ENCODE data around the gene COMP. TPM values are rescaled to one million over a fixed set of nuclear protein-coding genes. Genes with fewer than 3 reads are reported as not detected.

Gene COMP
- total and polyA plus RNA-seq, 10 of the 15 experiments (the other 5 are each of a cell fraction or from before 2014, with no cell fraction given) = 0.17 TPM; not detected in 9

DNA sequence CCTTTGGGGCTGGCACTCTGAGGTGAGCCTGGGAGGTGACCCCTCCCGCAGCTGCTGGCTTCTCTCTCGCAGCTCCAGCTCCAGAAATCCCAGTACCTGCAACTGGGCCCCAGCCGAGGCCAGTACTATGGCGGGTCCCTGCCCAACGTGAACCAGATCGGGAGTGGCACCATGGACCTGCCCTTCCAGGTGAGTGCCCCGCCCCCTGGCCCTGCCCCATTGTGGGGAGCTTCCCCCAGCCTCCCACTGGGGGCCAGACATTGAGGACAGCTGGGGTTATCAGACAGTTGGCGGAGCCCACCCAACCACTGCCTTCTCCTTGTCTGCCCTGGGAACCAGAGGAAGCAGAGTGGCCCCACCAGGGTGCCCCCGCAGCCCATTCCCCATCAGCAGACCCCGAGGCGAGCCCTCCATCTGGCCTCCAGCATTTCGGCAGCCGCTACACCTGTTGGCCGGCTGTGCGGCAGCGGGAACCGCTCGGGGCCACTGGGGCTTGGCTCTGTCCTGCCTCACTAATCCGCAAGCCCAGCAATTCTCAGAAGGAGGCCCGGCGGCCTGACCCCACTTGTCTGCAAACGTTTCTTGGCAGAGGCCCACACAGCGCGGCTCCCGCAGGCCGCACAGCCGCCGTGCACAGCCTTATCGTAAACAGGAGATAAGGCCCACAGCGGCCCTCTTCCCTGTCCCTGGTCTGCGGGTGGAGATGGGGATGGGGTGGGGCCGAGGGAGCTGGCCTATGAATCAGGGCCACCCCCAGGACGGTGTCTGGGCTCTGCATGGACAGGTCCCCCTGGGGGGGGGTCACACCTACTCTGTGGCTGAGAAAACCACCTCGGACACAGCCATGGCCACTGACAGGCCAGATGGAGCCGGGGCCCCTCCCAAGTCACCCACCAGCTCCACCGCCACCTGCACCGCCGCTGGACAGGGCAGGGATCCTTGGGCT is 48.0 kb downstream of the COMP start (continued):
- TF ChIP-seq NBN (IDR thresholded peaks at IDR 0.05) (no peak), SMAD1 (IDR thresholded peaks at IDR 0.05; ENCODE audit: low read depth, partially characterized antibody) (no peak), BMI1 (IDR thresholded peaks at IDR 0.05; ENCODE audit: borderline replicate concordance) (no peak), KAT2A (conservative IDR thresholded peaks at IDR 0.05; ENCODE audit: control insufficient read depth, low read depth, low read length) (no peak), HDAC2 (IDR thresholded peaks at IDR 0.05) (no peak)

DNA sequence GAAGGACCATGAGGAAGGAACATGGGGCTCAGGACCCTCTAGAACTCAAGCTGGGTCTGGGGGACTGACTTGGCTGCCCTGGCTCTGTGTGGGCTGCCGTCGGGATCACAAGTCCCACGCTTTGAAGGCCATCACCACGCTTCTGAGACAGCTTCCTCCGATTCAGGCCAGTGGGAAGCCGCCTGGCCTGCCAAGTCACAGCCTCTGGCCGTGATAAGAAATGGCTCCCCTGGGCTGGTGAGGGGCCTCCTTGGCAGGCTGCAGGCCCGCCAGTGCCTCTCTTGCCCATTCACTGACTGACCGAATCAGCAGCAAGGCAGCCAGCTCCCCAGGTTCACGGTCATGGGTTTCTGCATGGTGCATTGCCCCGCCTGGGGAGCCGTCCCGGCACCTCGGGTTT is 48.8 kb downstream of the COMP start:
- DNase-seq (ENCODE audit: low read depth, low spot score) (no peak), ATAC-seq (no peak), FAIRE-seq (no peak)
- SMC1A ChIA-PET (ENCODE audit: uncharacterized antibody, unreplicated experiment) = no interaction called here
- Histone ChIP-seq H3K4me1 (ENCODE audit: control insufficient read depth, insufficient read depth, low read length) (no peaks in the 10 kb centered on the region), H3K27me3 (replicated peaks in 1 of 2; ENCODE audit: control insufficient read depth in 2 of 2, insufficient read depth in 2 of 2, low read length in 1 of 2) (no peaks in the 10 kb centered on the region), H3K27ac (ENCODE audit: control insufficient read depth, insufficient read depth) (no peak overlapping the region), H3K79me2 (ENCODE audit: control insufficient read depth, insufficient read depth, low read length) (no peaks in the 10 kb centered on the region), H3K4me3 (no peak overlapping the region), H3K4me2 (ENCODE audit: control insufficient read depth, insufficient read depth) (no peak overlapping the region), H3K36me3 (ENCODE audit: control insufficient read depth in 2 of 2, insufficient read depth in 2 of 2, low read length in 1 of 2) (no peaks in the 10 kb centered on the region), H3K9me3 (replicated peaks; ENCODE audit: control insufficient read depth, insufficient read depth, low read length) (no peaks in the 10 kb centered on the region), H4K20me1 (ENCODE audit: control insufficient read depth, insufficient read depth) (no peaks in the 10 kb centered on the region), H3K9ac (ENCODE audit: control insufficient read depth, insufficient read depth, low read length) (no peak overlapping the region), H2AFZ (ENCODE audit: control insufficient read depth, low read depth, low read length) (no peak overlapping the region)
- intact Hi-C loops (cut with micrococcal nuclease; ENCODE audit: unreplicated experiment) = no loop called here
- in situ Hi-C loops (cut with MboI) = no loop called here
- CTCF ChIA-PET = no interaction called here
- RAD21 ChIA-PET (ENCODE audit: unreplicated experiment) = no interaction called here
- no peak for TF ChIP-seq SIN3A (IDR thresholded peaks at IDR 0.05; ENCODE audit: low read depth, low read length)
- TF ChIP-seq TBL1XR1 (IDR thresholded peaks at IDR 0.05; ENCODE audit: low read depth, low read length) = no peak
- no peak for TF ChIP-seq TCF3 (IDR thresholded peaks at IDR 0.05; ENCODE audit: borderline replicate concordance, insufficient read depth, low read depth, low read length)
- no peak for TF ChIP-seq ASH2L (IDR thresholded peaks at IDR 0.05; ENCODE audit: borderline replicate concordance, low read depth)
- BruUV-seq (replicated peaks) = no TSS peak
- WGBS (ENCODE audit: insufficient coverage, insufficient replicate concordance, low lambda C conversion rate, missing lambda C conversion rate) = 82% methylated on average over 13 of the region's 14 CpGs
- POLR2A ChIA-PET = no interaction called here

All from GM12878 (cell line).